GM12878 (cell line): ENCODE results near the gene PHETA2. TPM values are rescaled to one million over a fixed set of nuclear protein-coding genes. Genes with fewer than 3 reads are reported as not detected.
A peak's percentile ranks its signal among the peaks of the same experiment; 100 is the strongest.

Experiments
- ATAC-seq: fragments of 200-7000 bp; cut with Tn5 transposase; 3 replicates; pipeline ENCODE4 v1.9.1; 2020; ENCODE audit warnings: mild to moderate bottlenecking, moderate library complexity
- BruUV-seq: library from RNA; stranded (reverse); fragments of 400-500 nt; replicated peaks from 2 replicates; lab custom pipeline; 2021; lab: Mats Ljungman, UMichigan
- CTCF ChIA-PET: fragments of 300-600 bp; sonication (Branson Sonifier 250); formaldehyde crosslinking; extraction: SDS; loops from one replicate; lab custom pipeline; 2021; ENCODE audit warnings: inconsistent platforms; lab: Yijun Ruan, JAX
- POLR2A ChIA-PET: fragments of 350-600 bp; formaldehyde crosslinking; extraction: SDS; loops from one replicate; lab custom pipeline; 2021; ENCODE audit warnings: inconsistent platforms; lab: Charles Lee
- RAD21 ChIA-PET: fragments of 300-600 bp; sonication (Branson Sonifier 250); formaldehyde crosslinking; loops from one replicate; lab custom pipeline; 2023; ENCODE audit warnings: antibody characterized with exemption; ENCODE audit not compliant: unreplicated experiment; lab: Charles Lee
- SMC1A ChIA-PET: fragments of 300-600 bp; sonication (Branson Sonifier 250); formaldehyde crosslinking; loops from one replicate; lab custom pipeline; 2023; ENCODE audit not compliant: unreplicated experiment, uncharacterized antibody; lab: Charles Lee
- DNase-seq: peaks from one replicate; pipeline ENCODE4 v3.0.0-alpha.2; 2011; ENCODE audit warnings: low read depth, low spot score
- FAIRE-seq: peaks from 3 replicates; lab custom pipeline; 2011; peaks lifted over from hg19 to GRCh38; lab: Jason Lieb, UNC
- H2AFZ ChIP-seq: 2 replicates; pipeline ENCODE4 v1.6.0; 2011; ENCODE audit warnings: low read depth, low read length, control low read depth; ENCODE audit not compliant: control insufficient read depth
- H3K27ac ChIP-seq: 2 replicates; pipeline ENCODE4 v1.5.1; 2011; ENCODE audit warnings: control low read depth; ENCODE audit not compliant: control insufficient read depth, insufficient read depth
- H3K27me3 ChIP-seq, 2 experiments: replicated peaks in 1 of 2; 2 replicates each; pipeline versions ENCODE4 v1.6.0 to v1.6.1; 2011; ENCODE audit warnings: low read length in 1 of 2; ENCODE audit not compliant: control insufficient read depth in 2 of 2, insufficient read depth in 2 of 2
- H3K36me3 ChIP-seq, 2 experiments: 2 replicates each; pipeline ENCODE4 v1.5.1; 2011; ENCODE audit warnings: low read length in 1 of 2; ENCODE audit not compliant: control insufficient read depth in 2 of 2, insufficient read depth in 2 of 2
- H3K4me1 ChIP-seq: 2 replicates; pipeline ENCODE4 v1.6.1; 2011; ENCODE audit warnings: mild to moderate bottlenecking, low read length, moderate library complexity, mixed read lengths; ENCODE audit not compliant: control insufficient read depth, insufficient read depth
- H3K4me2 ChIP-seq: 2 replicates; pipeline ENCODE4 v1.6.0; 2011; ENCODE audit warnings: control low read depth; ENCODE audit not compliant: control insufficient read depth, insufficient read depth
- H3K4me3 ChIP-seq: fragments of 200-600 bp; sonication (generic); 2 replicates; pipeline ENCODE4 v1.5.1; 2016
- H3K79me2 ChIP-seq: 2 replicates; pipeline ENCODE4 v1.6.0; 2011; ENCODE audit warnings: low read length; ENCODE audit not compliant: control insufficient read depth, insufficient read depth
- H3K9ac ChIP-seq: 2 replicates; pipeline ENCODE4 v1.8.0; 2011; ENCODE audit warnings: low read length, control low read depth, mixed read lengths; ENCODE audit not compliant: control insufficient read depth, insufficient read depth
- H3K9me3 ChIP-seq: replicated peaks from 3 replicates; pipeline ENCODE4 v1.5.1; 2011; ENCODE audit warnings: mild to moderate bottlenecking, low read length; ENCODE audit not compliant: control insufficient read depth, insufficient read depth
- H4K20me1 ChIP-seq: 2 replicates; pipeline ENCODE4 v1.6.0; 2011; ENCODE audit not compliant: control insufficient read depth, insufficient read depth
- RAD21 ChIP-seq: IDR thresholded peaks from 2 replicates; pipeline ENCODE4 v1.6.1; 2011; ENCODE audit warnings: mild to moderate bottlenecking, low read depth, low read length, moderate library complexity; ENCODE audit not compliant: insufficient read depth
- SMC3 ChIP-seq: IDR thresholded peaks from 2 replicates; pipeline ENCODE4 v1.6.1; 2011; ENCODE audit warnings: low read length, improper control_type of control experiment, borderline replicate concordance
- TCF3 ChIP-seq: IDR thresholded peaks from 2 replicates; pipeline ENCODE4 v1.6.1; 2012; ENCODE audit warnings: low read depth, mild to moderate bottlenecking, low read length, borderline replicate concordance; ENCODE audit not compliant: insufficient read depth
- YY1 ChIP-seq: IDR thresholded peaks from 2 replicates; pipeline ENCODE4 v1.6.1; 2011; ENCODE audit warnings: low read depth, mild to moderate bottlenecking, low read length
- WGBS: methylation state at CpG from one replicate; pipeline ENCODE4 v1.1.6; 2016; ENCODE audit warnings: low lambda C conversion rate; ENCODE audit not compliant: insufficient replicate concordance, insufficient coverage; ENCODE audit errors: missing lambda C conversion rate; 5-methylcytosine and 5-hydroxymethylcytosine counted together
- in situ Hi-C: fragments of 300-500 bp; cut with MboI; formaldehyde crosslinking; loops from 9 replicates; pipeline ENCODE4 v1.14.3; 2018; ENCODE audit warnings: mixed read lengths
- intact Hi-C: fragments of 100-400 bp; cut with micrococcal nuclease; formaldehyde crosslinking; loops from one replicate; pipeline ENCODE4 v1.14.2; 2022; ENCODE audit not compliant: unreplicated experiment
- polyA plus RNA-seq, 11 experiments: library from polyadenylated mRNA; depleted of rRNA in 4 of 11; unstranded in 6 of 11; stranded (reverse) in 5 of 11; fragments of >200 nt; fragmentation: Nextera tagmentation in 4 of 11; fragmentation: Illumina TruSeq in 1 of 11; extraction: Ambion mirVana in 4 of 11; extraction: Trizol in 1 of 11; gene quantifications; 1 replicate in 1 of 11; 2 replicates in 10 of 11; pipeline versions ENCODE4 v1.2.1 to v1.2.3, GENCODE V29; 2011 to 2016; ENCODE audit warnings: inconsistent platforms in 2 of 11, missing spikeins in 2 of 11, low read depth in 1 of 11
- total RNA-seq, 4 experiments: library from RNA; depleted of rRNA in 3 of 4; stranded (reverse); fragments of >200 nt in 3 of 4; fragmentation: Illumina TruSeq in 1 of 4; extraction: Trizol in 1 of 4; gene quantifications; 2 replicates each; pipeline versions ENCODE4 v1.2.1 to v1.2.3, GENCODE V29; 2013 to 2021
- TF ChIP-seq, protein P1 (sequence below): fragments of 450-650 bp; IDR thresholded peaks from 2 replicates; pipeline ENCODE4 v1.6.1; 2016; ENCODE audit warnings: mild to moderate bottlenecking
- TF ChIP-seq, protein P2 (sequence below): IDR thresholded peaks from 2 replicates; pipeline ENCODE4 v1.6.1; 2012; ENCODE audit warnings: low read length, inconsistent platforms
- TF ChIP-seq, protein P3 (sequence below), 3 experiments: IDR thresholded peaks in 2 of 3; conservative IDR thresholded peaks in 1 of 3; 2 replicates each; pipeline ENCODE4 v1.5.1; 2011; ENCODE audit warnings: low read depth in 3 of 3, low read length in 3 of 3, mild to moderate bottlenecking in 3 of 3, control low read depth in 2 of 3, moderate library complexity in 2 of 3, inconsistent platforms in 1 of 3, mixed read lengths in 1 of 3; ENCODE audit not compliant: control insufficient read depth in 2 of 3, insufficient read depth in 1 of 3; ENCODE audit errors: extremely low read depth in 1 of 3

The PHETA2 gene
- total and polyA plus RNA-seq, 10 of the 15 experiments (the other 5 are each of a cell fraction or from before 2014, with no cell fraction given), result 0.03 to 3.2 (median 1.7) TPM

DNA sequence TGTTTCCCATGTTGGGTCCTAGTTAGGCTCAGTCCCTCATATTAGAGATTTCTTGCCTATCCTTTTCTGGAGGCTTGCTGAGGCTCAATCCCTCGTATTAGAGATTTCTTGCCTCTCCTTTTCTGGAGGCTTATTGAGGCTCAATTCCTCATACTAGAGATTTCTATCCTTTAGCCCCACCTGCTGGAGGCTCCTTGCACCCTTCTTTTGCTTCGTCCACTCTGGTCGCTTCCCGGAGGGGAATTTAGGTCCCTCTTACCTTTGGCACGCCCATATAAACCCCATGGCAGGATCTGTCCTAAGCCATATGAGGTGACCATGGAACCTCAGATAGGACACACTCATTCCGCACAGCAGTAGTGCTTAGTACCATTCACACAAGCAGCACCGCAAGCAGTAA is 40.7 kb downstream of the PHETA2 start:
- no peak overlapping the region for H3K4me3 ChIP-seq
- H3K9me3 ChIP-seq, result peaks cover 11% of the 10 kb centered on the region; the same call in 2 of the 3 replicates
- ChIA-PET CTCF (no interaction called here), RAD21 (no interaction called here), SMC1A (no interaction called here), POLR2A (no interaction called here)
- no peaks in the 10 kb centered on the region for H3K36me3 ChIP-seq
- H3K4me2 ChIP-seq, result no peak overlapping the region
- no peak overlapping the region for H2AFZ ChIP-seq
- ATAC-seq (peak; percentile 19; the same call in 1 of the 3 replicates), DNase-seq (no peak), FAIRE-seq (no peak)
- H3K79me2 ChIP-seq, result no peaks in the 10 kb centered on the region
- no peaks in the 10 kb centered on the region for H4K20me1 ChIP-seq
- TF ChIP-seq SMC3 (0 out of 2 replicates have a peak, but pooled peaks have one; percentile 15), TCF3 (no peak), YY1 (no peak), RAD21 (peak; percentile 17; the same call in 1 of the 2 replicates)
- TF ChIP-seq, protein P1, sequence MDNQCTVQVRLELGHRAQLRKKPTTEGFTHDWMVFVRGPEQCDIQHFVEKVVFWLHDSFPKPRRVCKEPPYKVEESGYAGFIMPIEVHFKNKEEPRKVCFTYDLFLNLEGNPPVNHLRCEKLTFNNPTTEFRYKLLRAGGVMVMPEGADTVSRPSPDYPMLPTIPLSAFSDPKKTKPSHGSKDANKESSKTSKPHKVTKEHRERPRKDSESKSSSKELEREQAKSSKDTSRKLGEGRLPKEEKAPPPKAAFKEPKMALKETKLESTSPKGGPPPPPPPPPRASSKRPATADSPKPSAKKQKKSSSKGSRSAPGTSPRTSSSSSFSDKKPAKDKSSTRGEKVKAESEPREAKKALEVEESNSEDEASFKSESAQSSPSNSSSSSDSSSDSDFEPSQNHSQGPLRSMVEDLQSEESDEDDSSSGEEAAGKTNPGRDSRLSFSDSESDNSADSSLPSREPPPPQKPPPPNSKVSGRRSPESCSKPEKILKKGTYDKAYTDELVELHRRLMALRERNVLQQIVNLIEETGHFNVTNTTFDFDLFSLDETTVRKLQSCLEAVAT, result no peak
- TF ChIP-seq, protein P2, sequence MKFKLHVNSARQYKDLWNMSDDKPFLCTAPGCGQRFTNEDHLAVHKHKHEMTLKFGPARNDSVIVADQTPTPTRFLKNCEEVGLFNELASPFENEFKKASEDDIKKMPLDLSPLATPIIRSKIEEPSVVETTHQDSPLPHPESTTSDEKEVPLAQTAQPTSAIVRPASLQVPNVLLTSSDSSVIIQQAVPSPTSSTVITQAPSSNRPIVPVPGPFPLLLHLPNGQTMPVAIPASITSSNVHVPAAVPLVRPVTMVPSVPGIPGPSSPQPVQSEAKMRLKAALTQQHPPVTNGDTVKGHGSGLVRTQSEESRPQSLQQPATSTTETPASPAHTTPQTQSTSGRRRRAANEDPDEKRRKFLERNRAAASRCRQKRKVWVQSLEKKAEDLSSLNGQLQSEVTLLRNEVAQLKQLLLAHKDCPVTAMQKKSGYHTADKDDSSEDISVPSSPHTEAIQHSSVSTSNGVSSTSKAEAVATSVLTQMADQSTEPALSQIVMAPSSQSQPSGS, result no peak
- TF ChIP-seq, protein P3, sequence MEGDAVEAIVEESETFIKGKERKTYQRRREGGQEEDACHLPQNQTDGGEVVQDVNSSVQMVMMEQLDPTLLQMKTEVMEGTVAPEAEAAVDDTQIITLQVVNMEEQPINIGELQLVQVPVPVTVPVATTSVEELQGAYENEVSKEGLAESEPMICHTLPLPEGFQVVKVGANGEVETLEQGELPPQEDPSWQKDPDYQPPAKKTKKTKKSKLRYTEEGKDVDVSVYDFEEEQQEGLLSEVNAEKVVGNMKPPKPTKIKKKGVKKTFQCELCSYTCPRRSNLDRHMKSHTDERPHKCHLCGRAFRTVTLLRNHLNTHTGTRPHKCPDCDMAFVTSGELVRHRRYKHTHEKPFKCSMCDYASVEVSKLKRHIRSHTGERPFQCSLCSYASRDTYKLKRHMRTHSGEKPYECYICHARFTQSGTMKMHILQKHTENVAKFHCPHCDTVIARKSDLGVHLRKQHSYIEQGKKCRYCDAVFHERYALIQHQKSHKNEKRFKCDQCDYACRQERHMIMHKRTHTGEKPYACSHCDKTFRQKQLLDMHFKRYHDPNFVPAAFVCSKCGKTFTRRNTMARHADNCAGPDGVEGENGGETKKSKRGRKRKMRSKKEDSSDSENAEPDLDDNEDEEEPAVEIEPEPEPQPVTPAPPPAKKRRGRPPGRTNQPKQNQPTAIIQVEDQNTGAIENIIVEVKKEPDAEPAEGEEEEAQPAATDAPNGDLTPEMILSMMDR (IDR thresholded peaks at IDR 0.05 in 2 of 3, conservative IDR thresholded peaks at IDR 0.05 in 1 of 3; ENCODE audit: control insufficient read depth in 2 of 3, extremely low read depth in 1 of 3, insufficient read depth in 1 of 3, low read depth in 3 of 3, low read length in 3 of 3), result peak in 2 of 3 experiments; percentile 20 to 34; a peak in 3 of 6 replicates
- intact Hi-C loops (loop anchor here (1.0 to 5.0 kb wide), 2 partner anchors 148 to 162 kb away; partner anchors contain the start of gene SMIM45), in situ Hi-C loops (no loop called here)
- H3K9ac ChIP-seq, result no peak overlapping the region
- no TSS peak for BruUV-seq
- H3K27ac ChIP-seq, result no peak overlapping the region
- H3K4me1 ChIP-seq, result no peaks in the 10 kb centered on the region
- WGBS, result 85% methylated on average over 7 of the region's 7 CpGs
- no peaks in the 10 kb centered on the region for H3K27me3 ChIP-seq
